ENCODE data around the gene CIT. TPM values are rescaled to one million over a fixed set of nuclear protein-coding genes. Genes with fewer than 3 reads are reported as not detected.
A peak's percentile ranks its signal among the peaks of the same experiment; 100 is the strongest.

Gene CIT
- total RNA-seq, 2 experiments from 2014 or later = 113 to 132 TPM

- ChIA-PET CTCF (interaction anchor here (0.6 kb wide), 2 partner anchors 9 to 46 kb away, joined by 4 to 5 read pairs; no protein-coding TSS in a partner anchor), POLR2A (no interaction called here)
- no peaks in the 10 kb centered on the region for H3K4me1 Mint-ChIP-seq
- no peak overlapping the region for H3K27ac Mint-ChIP-seq
- DNase-seq = no peak
- peaks cover 63% of the 10 kb centered on the region for H3K36me3 Mint-ChIP-seq (ENCODE audit: low read depth)
- no peak overlapping the region for H3K4me3 Mint-ChIP-seq
- no peaks in the 10 kb centered on the region for H3K9me3 Mint-ChIP-seq
- H3K27me3 Mint-ChIP-seq = no peaks in the 10 kb centered on the region
These were observed 59.4 kb downstream of the CIT start for GRCh38 chr12:119817546-119818343.

GRCh38 chr12:119809023-119809422 lies 68.1 kb downstream of the CIT start:
- no peaks in the 10 kb centered on the region for H3K27me3 Mint-ChIP-seq
- peaks cover 4% of the 10 kb centered on the region for H3K9me3 Mint-ChIP-seq
- no peak overlapping the region for H3K4me3 Mint-ChIP-seq
- peak overlapping the region; percentile 39 for H3K27ac Mint-ChIP-seq
- peaks cover 10% of the 10 kb centered on the region for H3K4me1 Mint-ChIP-seq
- DNase-seq = no peak
- H3K36me3 Mint-ChIP-seq (ENCODE audit: low read depth) = peaks cover 61% of the 10 kb centered on the region
- ChIA-PET POLR2A (no interaction called here), CTCF (no interaction called here)

GRCh38 chr12:119808441-119808840 lies 68.7 kb downstream of the CIT start:
- CTCF ChIA-PET = interaction anchor here (0.7 kb wide), 1 partner anchor 36 kb away, joined by 3 read pairs; no protein-coding TSS in a partner anchor
- peaks cover 57% of the 10 kb centered on the region for H3K36me3 Mint-ChIP-seq (ENCODE audit: low read depth)
- no peak for DNase-seq
- peaks cover 4% of the 10 kb centered on the region for H3K9me3 Mint-ChIP-seq
- H3K4me1 Mint-ChIP-seq = peaks cover 10% of the 10 kb centered on the region
- POLR2A ChIA-PET = no interaction called here
- no peaks in the 10 kb centered on the region for H3K27me3 Mint-ChIP-seq
- no peak overlapping the region for H3K27ac Mint-ChIP-seq
- H3K4me3 Mint-ChIP-seq = no peak overlapping the region

- ChIA-PET CTCF (no interaction called here), POLR2A (no interaction called here)
- H3K4me3 Mint-ChIP-seq = no peak overlapping the region
- H3K9me3 Mint-ChIP-seq = peaks cover 4% of the 10 kb centered on the region
- H3K27ac Mint-ChIP-seq = no peak overlapping the region
- peaks cover 51% of the 10 kb centered on the region for H3K36me3 Mint-ChIP-seq (ENCODE audit: low read depth)
- H3K27me3 Mint-ChIP-seq = no peaks in the 10 kb centered on the region
- DNase-seq = no peak
- H3K4me1 Mint-ChIP-seq = peaks cover 10% of the 10 kb centered on the region
These were observed 69.7 kb downstream of the CIT start for GRCh38 chr12:119807380-119807779.

GRCh38 chr12:119804011-119804641 lies 73.0 kb downstream of the CIT start:
- no peaks in the 10 kb centered on the region for H3K27me3 Mint-ChIP-seq

GRCh38 chr12:119803381-119803791 lies 73.7 kb downstream of the CIT start:
- Mint-ChIP-seq H3K27me3 (no peaks in the 10 kb centered on the region), H3K4me1 (no peaks in the 10 kb centered on the region), H3K27ac (no peak overlapping the region), H3K4me3 (no peak overlapping the region), H3K9me3 (peaks cover 4% of the 10 kb centered on the region), H3K36me3 (ENCODE audit: low read depth) (peaks cover 28% of the 10 kb centered on the region)
- ChIA-PET POLR2A (no interaction called here), CTCF (no interaction called here)
- DNase-seq = no peak

More at GRCh38 chr12:119804011-119804641, 73.0 kb downstream of the CIT start:
- no peak for DNase-seq
- peaks cover 35% of the 10 kb centered on the region for H3K36me3 Mint-ChIP-seq (ENCODE audit: low read depth)
- CTCF ChIA-PET = no interaction called here
- no peak overlapping the region for H3K27ac Mint-ChIP-seq
- peaks cover 5% of the 10 kb centered on the region for H3K4me1 Mint-ChIP-seq
- H3K9me3 Mint-ChIP-seq = peaks cover 4% of the 10 kb centered on the region
- no peak overlapping the region for H3K4me3 Mint-ChIP-seq
- POLR2A ChIA-PET = no interaction called here

- Mint-ChIP-seq H3K4me3 (no peak overlapping the region), H3K36me3 (ENCODE audit: low read depth) (peaks cover 22% of the 10 kb centered on the region), H3K4me1 (no peaks in the 10 kb centered on the region), H3K27ac (no peak overlapping the region), H3K9me3 (peaks cover 4% of the 10 kb centered on the region), H3K27me3 (no peaks in the 10 kb centered on the region)
- CTCF ChIA-PET = interaction anchor here (0.6 to 0.9 kb wide), 4 partner anchors 9 to 784 kb away, joined by 3 to 4 read pairs (median 3); no protein-coding TSS in a partner anchor
- POLR2A ChIA-PET = no interaction called here
- no peak for DNase-seq
These were observed 74.6 kb downstream of the CIT start for GRCh38 chr12:119802472-119802871.

GRCh38 chr12:119797090-119797489 lies 80.0 kb downstream of the CIT start:
- Mint-ChIP-seq H3K36me3 (ENCODE audit: low read depth) (peaks cover 21% of the 10 kb centered on the region), H3K9me3 (no peaks in the 10 kb centered on the region), H3K27ac (no peak overlapping the region), H3K4me3 (no peak overlapping the region), H3K4me1 (no peaks in the 10 kb centered on the region), H3K27me3 (no peaks in the 10 kb centered on the region)
- CTCF ChIA-PET = no interaction called here
- no peak for DNase-seq
- POLR2A ChIA-PET = no interaction called here

- ChIA-PET POLR2A (no interaction called here), CTCF (no interaction called here)
- DNase-seq = no peak
- no peaks in the 10 kb centered on the region for H3K27me3 Mint-ChIP-seq
- peaks cover 19% of the 10 kb centered on the region for H3K36me3 Mint-ChIP-seq (ENCODE audit: low read depth)
- no peak overlapping the region for H3K27ac Mint-ChIP-seq
- H3K4me1 Mint-ChIP-seq = no peaks in the 10 kb centered on the region
- no peak overlapping the region for H3K4me3 Mint-ChIP-seq
- no peaks in the 10 kb centered on the region for H3K9me3 Mint-ChIP-seq
These were observed 80.8 kb downstream of the CIT start for GRCh38 chr12:119796292-119796691.

- no peaks in the 10 kb centered on the region for H3K9me3 Mint-ChIP-seq
- no peaks in the 10 kb centered on the region for H3K27me3 Mint-ChIP-seq
- no peak overlapping the region for H3K4me3 Mint-ChIP-seq
- H3K4me1 Mint-ChIP-seq = peaks cover 2% of the 10 kb centered on the region
- peaks cover 27% of the 10 kb centered on the region for H3K36me3 Mint-ChIP-seq (ENCODE audit: low read depth)
- CTCF ChIA-PET = interaction anchor here (0.8 kb wide), 1 partner anchor 36 kb away, joined by 3 read pairs; no protein-coding TSS in a partner anchor
- no peak for DNase-seq
- no peak overlapping the region for H3K27ac Mint-ChIP-seq
- POLR2A ChIA-PET = no interaction called here
These were observed 85.7 kb downstream of the CIT start for GRCh38 chr12:119791453-119791852.

GRCh38 chr12:119788786-119789185 lies 88.3 kb downstream of the CIT start:
- Mint-ChIP-seq H3K9me3 (no peaks in the 10 kb centered on the region), H3K4me1 (peaks cover 2% of the 10 kb centered on the region), H3K4me3 (no peak overlapping the region), H3K27me3 (no peaks in the 10 kb centered on the region), H3K27ac (no peak overlapping the region), H3K36me3 (ENCODE audit: low read depth) (peaks cover 39% of the 10 kb centered on the region)
- CTCF ChIA-PET = no interaction called here
- POLR2A ChIA-PET = no interaction called here
- no peak for DNase-seq

- Mint-ChIP-seq H3K27me3 (no peaks in the 10 kb centered on the region), H3K27ac (peak overlapping the region; percentile 50), H3K9me3 (no peaks in the 10 kb centered on the region), H3K4me3 (no peak overlapping the region), H3K4me1 (peaks cover 2% of the 10 kb centered on the region), H3K36me3 (ENCODE audit: low read depth) (peaks cover 47% of the 10 kb centered on the region)
- DNase-seq = no peak
- ChIA-PET CTCF (interaction anchor here (0.6 kb wide), 1 partner anchor 797 kb away, joined by 3 read pairs; no protein-coding TSS in a partner anchor), POLR2A (no interaction called here)
These were observed 90.6 kb downstream of the CIT start for GRCh38 chr12:119786539-119786938.

- H3K36me3 Mint-ChIP-seq (ENCODE audit: low read depth) = peaks cover 48% of the 10 kb centered on the region
- no peaks in the 10 kb centered on the region for H3K9me3 Mint-ChIP-seq
- no peak for DNase-seq
- H3K27me3 Mint-ChIP-seq = no peaks in the 10 kb centered on the region
- POLR2A ChIA-PET = no interaction called here
- H3K4me1 Mint-ChIP-seq = peaks cover 2% of the 10 kb centered on the region
- no peak overlapping the region for H3K4me3 Mint-ChIP-seq
- CTCF ChIA-PET = interaction anchor here (0.6 to 0.8 kb wide), 3 partner anchors 18 to 117 kb away, joined by 3 read pairs; no protein-coding TSS in a partner anchor
- H3K27ac Mint-ChIP-seq = no peak overlapping the region
These were observed 92.4 kb downstream of the CIT start for GRCh38 chr12:119784673-119785072.
